ENCODE measurements around the gene PPP2R5C.

DNA sequence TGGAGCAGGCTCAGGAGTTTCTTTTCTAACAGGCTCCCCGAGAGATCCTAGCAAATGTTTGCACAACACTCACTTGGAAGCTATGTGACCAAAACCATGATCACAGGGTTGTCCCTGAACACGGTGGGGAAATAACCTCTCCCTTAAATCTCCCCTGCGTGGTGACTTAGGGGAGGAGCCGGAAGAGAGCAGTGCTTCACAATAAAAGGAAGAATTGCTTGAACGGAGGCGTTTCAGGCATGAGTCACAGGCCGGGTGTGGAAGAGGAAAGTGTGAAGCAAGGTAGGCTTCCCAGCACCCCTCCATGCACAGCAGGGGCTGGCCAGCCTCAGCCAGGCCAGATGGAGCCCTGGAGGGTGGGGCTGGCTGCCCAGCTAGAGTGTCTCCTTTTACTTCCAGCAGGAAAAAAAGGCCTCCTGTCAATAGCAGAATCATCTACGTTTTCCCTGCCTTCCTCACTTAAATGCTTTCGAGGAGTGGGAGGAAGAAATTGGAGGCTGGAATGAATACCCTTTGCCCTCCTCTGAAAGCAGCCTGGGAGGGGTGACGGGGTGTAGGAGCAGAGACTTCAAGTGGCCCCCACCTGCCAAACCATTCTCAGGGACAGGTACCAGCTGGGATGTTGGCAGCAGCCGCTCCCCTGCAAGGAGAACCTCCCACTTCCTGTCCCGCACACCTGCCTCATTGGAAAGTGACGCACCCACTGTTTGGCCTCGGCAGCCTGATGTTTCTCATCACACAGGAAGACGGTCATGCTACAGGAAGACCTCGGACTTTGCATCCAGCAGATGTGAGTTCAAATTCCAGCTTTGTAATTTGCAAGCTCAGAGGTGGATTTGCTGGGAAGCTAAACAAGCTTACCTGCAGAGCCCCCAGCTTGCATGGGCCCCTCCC lies 30.1 kb upstream of the PPP2R5C start:
- TF ChIP-seq, protein P1, sequence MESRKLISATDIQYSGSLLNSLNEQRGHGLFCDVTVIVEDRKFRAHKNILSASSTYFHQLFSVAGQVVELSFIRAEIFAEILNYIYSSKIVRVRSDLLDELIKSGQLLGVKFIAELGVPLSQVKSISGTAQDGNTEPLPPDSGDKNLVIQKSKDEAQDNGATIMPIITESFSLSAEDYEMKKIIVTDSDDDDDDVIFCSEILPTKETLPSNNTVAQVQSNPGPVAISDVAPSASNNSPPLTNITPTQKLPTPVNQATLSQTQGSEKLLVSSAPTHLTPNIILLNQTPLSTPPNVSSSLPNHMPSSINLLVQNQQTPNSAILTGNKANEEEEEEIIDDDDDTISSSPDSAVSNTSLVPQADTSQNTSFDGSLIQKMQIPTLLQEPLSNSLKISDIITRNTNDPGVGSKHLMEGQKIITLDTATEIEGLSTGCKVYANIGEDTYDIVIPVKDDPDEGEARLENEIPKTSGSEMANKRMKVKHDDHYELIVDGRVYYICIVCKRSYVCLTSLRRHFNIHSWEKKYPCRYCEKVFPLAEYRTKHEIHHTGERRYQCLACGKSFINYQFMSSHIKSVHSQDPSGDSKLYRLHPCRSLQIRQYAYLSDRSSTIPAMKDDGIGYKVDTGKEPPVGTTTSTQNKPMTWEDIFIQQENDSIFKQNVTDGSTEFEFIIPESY (CRISPR knock-in tag; IDR thresholded peaks at IDR 0.05), result no peak
- TF ChIP-seq, protein P2, sequence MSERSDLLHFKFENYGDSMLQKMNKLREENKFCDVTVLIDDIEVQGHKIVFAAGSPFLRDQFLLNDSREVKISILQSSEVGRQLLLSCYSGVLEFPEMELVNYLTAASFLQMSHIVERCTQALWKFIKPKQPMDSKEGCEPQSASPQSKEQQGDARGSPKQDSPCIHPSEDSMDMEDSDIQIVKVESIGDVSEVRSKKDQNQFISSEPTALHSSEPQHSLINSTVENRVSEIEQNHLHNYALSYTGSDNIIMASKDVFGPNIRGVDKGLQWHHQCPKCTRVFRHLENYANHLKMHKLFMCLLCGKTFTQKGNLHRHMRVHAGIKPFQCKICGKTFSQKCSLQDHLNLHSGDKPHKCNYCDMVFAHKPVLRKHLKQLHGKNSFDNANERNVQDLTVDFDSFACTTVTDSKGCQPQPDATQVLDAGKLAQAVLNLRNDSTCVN (CRISPR knock-in tag; IDR thresholded peaks at IDR 0.05), result no peak
- TF ChIP-seq SUPT5H (IDR thresholded peaks at IDR 0.05) (no peak), ELF4 (CRISPR knock-in tag; IDR thresholded peaks at IDR 0.05) (no peak), XRCC5 (IDR thresholded peaks at IDR 0.05; ENCODE audit: low read depth, low read length) (no peak), CREB1 (IDR thresholded peaks at IDR 0.05) (no peak), CREB1 (CRISPR knock-in tag; IDR thresholded peaks at IDR 0.05) (no peak)
